PC-9 (cell line): Measurements from ENCODE around the gene SIRT1.

Experiments used
- CTCF ChIP-seq: fragments of 200-600 bp; sonication (generic); conservative IDR thresholded peaks from 2 replicates; pipeline ENCODE4 v1.6.1; 2017; ENCODE audit warnings: mixed run types, antibody characterized with exemption, mild to moderate bottlenecking, moderate library complexity
- EZH2 ChIP-seq: fragments of 200-600 bp; sonication (generic); IDR thresholded peaks from 2 replicates; pipeline ENCODE4 v1.8.0; 2017; ENCODE audit warnings: antibody characterized with exemption, low read depth

GRCh38 chr10:67836488-67836887, 48.0 kb upstream of the SIRT1 start:
- TF ChIP-seq CTCF (no peak), EZH2 (no peak)
